NCI-H2107 (cell line): Measurements from ENCODE around the gene COL2A1.

Source experiments
- DNase-seq: peaks from one replicate; lab custom pipeline; 2025; lab: John Stamatoyannopoulos, UW

COL2A1 gene

DNA sequence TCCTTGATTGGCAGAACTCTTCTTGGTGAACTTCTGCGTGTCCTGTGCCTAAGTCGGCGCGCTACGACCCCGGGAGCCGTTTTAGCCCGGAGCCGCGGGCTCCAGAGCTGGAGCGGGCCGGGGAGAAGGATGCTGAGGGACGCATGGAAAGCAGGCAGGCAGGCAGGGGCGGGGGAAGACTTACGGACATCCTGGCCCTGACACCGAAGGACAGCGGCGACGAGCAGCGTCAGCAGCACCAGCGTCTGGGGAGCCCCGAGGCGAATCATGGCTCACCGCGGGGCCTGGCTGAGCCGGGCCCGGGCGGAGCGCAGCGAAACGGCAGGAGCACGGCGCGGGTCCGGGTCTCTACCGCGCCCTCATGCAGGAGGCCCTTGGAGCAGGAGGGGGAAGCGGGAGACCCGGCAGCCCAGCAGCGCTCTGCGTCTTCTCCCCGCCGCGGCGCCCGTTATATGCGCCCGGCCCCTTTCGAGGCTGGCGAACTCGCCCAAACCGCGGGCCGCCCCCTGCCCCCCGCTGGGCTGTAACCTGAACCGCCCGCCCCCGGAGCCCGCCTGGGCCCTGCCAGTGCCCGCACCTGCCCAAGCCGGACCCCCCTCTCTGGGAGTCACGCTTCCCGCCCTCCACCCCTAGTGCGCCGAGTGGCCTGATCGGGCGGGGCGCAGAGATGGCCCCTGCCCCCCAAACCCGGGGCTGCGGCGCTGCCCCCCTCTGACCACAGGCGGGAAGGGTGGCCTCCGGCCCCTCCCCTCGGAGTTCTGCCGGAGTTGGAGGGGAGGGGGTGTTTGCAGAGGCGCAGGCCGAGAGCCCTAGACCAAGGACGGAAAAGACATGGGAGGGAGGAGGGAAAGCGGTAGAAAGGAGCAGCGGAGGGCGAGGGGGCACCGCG, at the start of gene COL2A1:
Gene COL2A1, minus strand, starts transcription at position 424 of the 889 bp plus-strand sequence. Its CDS starts 155 bp downstream, at position 269.
- DNase-seq, result no peak

DNA sequence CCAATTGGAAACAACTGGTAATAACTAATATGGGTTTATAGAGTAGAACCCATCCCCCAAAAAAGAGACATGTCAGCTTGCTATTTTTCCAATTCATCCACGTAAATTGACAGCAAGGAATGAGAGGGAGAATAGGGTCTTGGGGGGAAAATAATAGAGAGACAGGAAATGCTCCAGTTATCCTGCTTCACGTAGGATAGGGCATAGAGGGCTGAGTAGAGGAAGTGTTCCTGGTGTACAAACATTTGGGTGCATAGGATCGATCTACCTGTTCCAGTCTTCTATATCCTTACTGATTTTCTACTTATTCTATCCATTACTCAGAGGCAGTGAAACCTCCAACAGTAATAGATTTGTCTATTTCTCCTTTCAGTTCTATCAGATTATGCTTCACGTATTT, 49.6 kb upstream of the COL2A1 start:
- DNase-seq, result no peak

DNA sequence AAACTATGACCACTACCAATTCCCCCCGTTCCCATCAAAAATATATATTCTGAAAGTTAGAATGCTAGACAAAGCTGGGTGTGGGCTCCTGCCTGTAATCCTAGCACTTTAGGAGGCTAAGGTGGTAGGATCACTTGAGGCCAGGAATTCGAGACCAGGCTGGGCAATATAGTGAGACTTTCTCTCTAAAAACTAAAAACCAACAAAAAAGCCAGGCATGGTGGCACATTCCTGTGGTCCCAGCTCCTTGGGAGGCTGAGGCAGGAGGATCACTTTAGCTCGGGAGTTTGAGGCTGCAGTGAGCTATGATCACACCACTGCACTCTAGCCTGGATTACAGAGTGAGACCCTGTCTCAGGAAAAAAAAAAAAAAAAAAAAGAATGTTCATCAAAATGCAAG, 48.8 kb upstream of the COL2A1 start:
- DNase-seq, result no peak

DNA sequence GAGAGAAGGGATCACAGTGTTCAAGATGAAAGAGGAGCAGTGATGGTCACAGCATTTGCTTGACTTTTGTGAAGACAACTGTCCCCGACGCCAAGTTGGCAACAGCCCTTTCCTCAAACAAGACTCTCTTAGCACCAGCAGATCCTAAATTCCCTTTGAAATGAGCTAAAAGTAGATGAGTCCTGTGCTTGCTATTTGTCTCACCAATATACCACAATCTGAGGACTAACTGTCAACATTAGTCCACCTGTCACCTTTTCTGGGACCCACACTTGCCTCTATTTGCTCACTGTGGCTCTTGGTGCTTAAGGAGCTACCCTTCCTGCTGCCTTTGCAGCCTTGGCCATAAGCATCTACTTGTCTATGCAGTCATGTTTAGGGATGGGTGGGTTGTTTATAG, 47.4 kb upstream of the COL2A1 start:
- DNase-seq, result no peak

DNA sequence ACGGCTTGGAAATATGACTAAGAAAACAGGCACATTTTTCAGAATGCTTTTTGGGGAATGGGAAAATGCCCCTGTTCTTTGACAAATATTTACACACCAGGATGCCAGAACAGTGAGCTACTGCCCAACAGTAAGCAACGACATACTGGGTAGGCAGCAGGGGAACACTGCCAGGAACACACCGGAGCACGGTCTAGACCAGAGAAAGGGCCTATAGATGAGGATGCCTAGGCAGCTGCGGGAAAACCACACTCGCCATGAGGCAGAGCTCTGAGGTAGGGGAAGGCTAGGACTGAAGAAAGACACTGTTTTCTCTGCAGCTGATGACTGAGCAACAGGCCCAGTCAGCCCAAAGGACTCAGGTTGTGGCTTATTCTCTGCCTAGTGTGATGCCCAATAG, 45.9 kb upstream of the COL2A1 start:
- DNase-seq, result no peak

DNA sequence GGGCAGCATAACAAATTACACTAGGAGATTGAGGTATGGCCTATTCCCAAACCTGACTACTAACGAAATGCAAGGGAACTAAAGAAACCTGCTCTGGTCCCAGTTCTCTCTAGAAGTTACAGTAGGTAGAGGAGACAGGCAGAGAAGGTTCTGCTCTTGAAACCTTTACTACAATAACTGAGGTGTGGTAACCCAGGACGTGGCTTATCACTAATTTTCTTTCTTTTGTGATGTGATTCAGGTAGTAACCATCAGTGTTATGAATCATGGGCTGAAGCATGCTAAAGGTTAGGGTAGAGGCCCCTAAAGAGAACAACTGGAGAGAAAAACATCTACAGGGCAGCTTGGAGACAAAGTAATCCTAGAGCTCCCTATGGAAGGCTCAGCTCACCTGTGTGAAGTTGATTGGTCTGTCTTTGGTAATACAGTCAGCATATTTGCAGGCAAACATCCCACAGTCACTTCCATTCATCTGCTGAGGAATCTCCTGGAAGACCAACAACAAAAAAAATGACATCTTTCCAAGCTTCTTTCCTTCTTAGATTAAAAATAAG, 41.8 kb upstream of the COL2A1 start:
- no peak for DNase-seq

DNA sequence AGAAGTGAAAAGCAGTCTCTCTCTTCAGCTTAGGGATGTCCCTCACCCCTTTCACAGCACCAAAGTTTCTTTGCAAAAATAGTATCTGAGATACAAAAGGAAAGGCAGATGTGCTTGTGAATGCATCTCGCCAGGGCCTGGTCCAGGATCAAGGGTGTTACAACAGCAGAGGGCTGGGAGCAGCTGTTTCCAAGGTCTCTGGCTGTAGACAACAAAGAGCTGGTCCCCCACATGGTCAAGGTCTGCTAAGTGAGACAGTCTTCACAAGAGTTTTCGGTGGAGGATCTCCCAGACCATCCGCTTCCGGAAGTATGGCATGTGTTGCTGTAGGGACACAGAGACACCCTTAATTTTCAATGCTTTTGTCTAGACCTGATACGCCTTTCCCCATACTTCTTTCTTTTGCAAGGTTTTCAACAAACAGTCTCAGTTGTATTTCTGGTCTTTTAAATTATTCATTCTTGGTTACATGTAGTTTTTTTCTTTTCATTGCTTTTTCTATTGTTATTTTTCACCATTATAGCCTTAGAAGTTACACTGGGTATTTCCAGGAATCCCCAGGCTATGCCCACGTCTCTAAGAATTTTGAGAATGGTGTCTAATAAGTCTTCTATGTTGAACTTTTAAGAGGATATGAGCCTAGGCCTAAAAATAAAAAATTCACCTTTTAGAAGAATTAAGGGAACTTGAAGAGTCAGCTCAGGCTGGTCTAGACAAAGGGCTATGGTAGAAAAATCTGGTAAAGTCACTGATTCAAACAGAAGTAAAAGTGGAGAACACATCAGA, 41.0 kb upstream of the COL2A1 start:
- no peak for DNase-seq

DNA sequence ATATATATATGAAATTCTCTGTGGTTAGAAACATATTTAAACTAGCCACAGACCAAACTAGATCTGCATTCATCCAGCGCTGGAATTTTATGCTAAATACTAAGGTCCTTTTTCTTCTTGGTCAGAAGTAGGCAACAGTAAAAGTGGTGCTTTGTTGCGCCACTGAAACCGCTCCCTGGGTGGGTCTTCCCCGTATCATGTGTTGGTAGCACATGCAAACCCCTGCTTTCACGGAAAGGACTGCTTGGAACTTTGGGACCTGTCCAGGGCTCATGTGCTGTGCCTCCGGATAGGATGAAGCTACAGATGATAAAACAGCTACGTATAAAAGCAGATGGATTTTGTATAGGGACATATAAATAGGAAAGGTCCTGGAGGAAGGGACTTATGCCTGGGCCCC, 40.1 kb upstream of the COL2A1 start:
- DNase-seq, result no peak

DNA sequence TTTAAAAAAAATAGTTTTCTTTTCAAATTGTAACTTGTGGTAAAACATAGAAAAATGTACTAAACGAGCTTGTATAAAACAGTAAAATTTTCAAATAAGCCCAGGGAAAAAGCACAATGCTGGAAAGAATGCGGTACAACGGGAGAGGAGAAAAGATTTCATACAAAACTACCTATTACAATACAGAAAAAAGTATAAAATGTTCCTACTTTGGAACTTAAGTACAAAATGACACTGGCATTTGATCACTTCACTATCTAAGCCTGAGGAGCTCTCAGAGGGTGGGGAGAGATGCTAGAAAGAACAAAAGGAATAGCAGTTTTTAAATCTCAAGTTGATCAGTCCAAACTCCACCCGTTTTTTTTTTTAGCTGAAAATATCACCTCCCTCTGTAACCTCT, 39.5 kb upstream of the COL2A1 start:
- no peak for DNase-seq

DNA sequence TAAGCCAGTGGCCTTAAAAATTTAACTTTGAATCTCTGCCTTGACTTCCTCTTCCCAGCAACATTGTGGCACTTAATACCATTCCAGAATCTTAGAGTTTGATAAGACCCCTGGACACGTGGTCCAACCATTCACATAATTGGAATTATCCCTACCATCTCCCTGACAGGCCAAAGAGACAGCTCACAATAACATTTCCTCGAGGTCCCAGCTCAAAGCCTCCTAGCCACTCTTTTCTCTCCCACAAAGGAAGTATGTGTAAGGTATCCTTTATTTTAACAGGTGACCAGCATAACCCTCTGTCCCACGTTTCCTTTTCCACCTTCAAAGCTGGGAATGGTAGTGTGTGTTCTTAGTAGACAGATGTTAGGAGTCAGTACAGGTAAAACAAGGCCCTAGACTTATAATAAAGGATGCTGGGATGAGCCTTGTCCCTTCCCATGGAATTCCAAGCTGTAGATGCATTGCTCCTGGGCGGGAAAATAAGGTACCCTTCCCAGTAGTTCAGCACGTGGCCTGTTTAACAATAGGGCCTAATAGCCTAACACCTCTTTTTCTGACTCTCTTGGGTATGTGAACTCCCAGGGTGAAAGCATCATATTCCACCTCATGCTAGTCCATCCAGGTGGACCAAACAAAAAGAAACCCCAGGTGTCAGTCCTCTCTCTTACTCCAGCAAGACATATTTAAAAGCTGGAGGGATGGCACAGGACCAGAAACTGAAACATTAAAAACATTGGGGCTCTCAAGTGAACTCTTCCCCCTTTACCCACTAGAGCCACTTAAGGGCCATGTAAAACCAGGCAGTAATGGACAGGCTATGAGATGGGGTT, 37.5 kb upstream of the COL2A1 start:
- no peak for DNase-seq

DNA sequence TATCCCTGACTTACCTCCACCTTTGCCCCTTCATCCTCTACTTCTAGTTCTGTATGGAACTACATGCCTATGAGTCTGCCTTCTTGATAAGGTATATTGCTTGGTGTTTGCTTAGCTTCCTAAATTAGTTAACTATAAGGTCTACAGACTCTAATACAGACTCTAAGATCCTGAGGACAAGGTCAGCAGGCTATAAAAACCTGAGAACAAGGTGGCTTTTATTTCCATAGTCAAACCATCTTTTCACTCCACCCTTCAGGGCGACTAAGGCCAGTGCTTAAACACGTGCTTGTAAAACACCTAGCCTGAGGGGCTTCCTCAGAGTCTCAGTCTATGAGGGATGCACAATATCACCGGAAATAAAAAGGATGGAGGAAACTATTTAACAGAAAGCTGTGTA, 36.1 kb upstream of the COL2A1 start:
- no peak for DNase-seq

DNA sequence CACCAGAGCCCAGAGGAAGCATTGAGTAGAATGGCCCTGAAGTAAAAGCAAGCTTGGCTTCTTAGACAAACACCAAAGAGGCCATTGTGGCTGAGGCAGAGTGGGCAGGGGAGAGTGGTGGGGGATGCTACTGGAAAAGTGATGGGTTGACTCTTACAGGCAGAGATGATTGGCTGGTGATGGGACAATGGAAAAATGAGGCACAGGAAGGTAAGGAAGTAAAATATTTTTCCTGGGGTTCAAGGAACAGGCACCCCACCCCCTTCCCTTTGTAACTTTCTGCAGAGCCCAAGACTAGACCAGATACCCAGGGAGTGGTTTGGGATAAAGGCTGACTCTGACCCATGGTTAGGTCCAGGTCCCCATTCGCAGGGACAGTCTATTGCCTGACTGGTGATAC, 34.9 kb upstream of the COL2A1 start:
- DNase-seq, result no peak

DNA sequence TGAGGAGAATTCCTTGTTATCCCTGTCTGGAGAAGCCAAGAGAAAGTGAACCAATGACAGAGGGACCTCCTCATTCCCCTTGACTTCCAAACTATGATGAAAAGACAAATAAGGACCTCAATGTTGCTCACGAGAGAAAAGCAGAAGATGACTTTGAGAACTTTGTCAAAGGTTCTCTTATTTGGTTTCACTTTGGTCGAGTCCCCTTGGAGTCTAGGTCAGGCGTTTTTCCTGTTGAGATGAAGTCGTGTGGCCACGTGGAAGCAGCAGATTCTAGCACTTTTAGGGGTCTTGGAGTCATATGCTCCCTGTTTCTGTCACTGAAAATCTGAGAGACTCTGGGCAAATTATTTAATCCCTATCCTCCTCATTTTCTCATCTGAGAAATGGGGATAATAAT, 33.8 kb upstream of the COL2A1 start:
- DNase-seq, result no peak

DNA sequence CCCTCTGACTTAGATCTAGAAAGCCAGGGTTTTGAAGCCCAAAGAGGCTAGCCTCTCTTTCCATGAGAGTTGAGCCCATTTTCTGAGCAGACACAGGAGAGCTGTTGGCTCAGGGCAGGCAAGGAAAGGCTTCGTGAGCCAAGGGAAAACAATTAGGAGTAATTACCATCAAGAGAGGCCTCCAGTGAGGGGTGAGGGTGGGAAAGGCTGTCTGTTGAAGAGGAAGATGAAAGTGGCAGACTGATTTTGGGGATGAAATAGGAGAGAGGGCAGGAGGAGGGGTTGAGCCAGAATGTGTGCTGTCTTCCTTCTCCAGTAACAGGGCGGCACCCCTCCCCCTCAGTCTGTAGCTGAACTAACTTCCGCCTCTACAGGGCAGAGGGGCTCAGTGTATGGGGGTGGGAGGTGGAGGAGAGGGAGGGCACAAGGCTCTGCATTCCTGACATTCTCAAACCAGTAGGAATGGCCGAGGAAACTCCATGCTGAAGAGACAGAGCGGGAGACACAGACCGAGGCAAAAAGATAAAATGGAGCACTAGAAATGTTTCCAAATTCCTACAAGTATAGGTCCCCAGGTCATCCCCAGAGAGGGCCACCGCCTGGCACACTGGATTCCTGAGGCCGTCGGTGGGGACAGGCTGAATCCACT, 33.1 kb upstream of the COL2A1 start:
- DNase-seq, result no peak

DNA sequence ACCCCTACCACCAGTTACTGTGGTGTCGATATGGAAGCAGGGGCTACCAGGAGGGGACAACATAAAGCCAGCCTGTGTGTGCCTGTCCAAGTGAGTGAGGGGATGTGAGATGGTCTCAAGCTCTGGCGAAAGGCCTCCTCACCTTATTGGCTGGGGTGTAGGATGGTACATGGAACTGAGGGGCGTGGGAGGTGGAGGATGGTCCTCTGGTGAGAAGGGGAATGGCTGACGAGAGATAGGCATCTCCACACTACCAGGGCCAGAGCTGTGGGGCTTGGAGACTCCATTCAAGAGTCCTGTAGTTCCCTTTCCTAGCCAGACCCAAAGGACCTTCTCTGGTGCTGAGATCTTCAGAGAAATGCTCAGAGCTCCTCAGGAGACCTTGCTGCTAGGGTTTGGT, 32.5 kb upstream of the COL2A1 start:
- no peak for DNase-seq

DNA sequence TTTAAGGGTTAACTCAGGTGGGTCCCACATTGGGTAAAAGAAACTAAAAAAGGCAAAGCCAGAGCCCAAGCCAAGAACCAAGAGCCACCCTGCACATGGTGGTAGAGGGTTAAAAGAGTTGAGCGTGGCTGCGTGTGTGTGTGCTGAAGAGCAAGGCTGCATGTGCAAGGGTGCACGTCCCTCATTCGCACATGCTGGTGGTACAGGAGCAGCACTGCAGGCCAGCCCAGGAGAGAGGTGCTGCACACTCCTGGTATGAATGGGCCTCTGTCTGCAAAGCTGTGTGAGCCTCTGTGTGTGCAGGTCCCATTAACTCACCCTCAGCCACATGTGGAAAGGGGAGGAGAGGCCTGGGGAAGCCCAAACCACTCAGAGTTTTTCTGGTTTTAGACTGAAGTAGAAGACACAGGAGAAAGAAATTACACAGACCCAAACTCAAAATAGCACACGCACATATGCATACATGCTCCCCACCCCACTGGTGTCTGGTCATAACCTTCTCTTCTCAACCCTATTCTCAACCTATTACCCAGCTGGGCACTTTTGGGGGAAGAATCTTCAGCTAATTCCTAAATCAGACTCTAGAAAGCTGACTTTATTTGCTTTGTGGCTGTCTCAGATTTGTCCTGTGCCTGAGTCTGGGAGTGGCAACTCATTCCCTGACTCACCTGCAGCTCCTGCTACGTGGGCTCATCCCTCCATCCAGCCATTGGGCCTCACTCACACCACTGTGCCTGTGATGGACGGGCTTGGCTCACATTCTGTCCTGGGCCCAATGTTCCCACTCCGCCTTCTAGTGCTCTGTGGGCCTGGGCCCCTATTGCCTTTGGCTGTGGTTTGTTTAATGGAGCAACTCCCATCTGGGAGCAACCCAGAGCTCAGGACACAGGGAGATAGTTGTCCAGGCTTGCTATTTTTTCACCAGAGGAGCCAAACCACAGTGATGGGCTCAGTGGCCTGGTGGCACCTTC, 30.8 kb upstream of the COL2A1 start:
- no peak for DNase-seq

DNA sequence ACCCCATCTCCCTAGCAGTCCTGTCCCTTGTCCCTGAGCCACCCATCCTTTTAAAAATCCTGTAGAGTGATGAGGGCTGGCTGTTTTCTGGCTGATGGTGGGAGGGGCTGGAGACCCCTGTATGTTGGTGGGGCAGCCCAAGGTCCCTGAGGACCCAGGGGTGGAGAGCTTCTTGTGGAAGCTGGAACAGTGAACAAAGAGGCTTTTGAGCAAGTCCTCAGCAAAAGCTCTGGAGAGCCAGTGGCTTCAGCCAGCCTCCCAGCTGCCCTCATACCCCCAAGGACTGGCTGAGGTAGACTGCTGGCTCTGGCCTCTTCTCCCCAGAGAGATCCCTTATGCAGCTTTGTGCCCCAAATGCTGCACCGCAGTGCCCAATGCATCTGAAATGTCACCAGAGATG, 29.2 kb upstream of the COL2A1 start:
- DNase-seq, result no peak

DNA sequence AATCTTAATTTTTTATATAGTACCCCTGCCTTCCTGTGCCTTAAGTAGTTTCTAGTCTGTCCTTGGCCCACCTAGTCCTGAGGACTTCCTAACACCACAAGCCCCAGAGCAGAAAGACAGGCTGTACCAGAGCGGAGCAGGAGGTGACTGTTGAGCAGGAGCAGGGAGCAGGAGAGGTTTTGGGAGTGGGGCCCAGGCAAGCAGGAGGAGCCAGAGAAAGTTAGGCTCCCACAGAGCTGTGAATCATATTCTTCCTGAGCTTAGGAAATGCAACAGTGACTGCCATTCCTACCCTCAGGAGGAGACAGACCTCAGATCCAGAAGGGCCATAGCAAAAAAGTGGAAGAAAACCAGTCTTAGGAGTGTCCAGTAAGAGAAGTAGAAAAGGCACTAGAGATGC, 28.3 kb upstream of the COL2A1 start:
- DNase-seq, result no peak

DNA sequence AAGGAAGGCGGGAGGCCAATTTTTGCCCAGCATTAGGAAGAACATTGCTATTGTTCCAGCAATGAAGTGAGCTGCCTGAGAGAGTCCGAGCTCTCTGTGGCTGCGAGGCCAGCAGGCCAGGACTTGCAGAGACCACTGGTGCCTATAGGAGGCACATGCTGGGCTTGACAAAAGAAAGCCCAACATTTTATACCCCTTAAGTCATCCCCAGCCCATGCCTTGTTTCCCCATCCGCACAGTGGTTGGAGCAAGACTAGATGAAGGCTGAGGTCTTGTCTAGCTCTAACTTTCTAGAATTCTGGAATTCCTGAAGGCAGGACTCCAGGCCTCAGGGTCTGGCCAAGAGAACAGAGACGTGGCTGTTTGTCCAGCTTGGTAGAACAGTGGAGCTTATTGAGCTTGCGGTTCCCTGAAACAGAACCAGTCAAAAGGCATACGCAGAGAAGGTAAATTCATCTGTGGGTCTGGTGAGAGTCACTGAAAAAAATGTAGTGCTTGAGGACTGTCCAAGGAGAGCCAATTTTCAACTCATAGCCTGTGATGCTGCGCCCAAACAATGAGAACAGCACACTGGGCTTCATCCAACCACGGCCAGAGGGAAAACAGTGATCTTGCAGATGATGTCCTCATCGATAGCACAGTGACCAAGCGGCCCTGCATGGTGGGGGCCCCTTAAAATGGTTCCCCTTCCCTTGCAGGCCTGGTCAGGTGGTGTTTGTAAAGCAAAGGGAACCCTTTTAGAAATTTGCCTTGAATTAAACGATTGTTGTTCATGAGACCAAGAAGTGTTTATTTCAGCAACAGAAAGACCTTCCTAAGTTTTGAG, 27.1 kb upstream of the COL2A1 start:
- no peak for DNase-seq
